Neural cell (in vitro differentiated cells): ENCODE measurements around the gene RASSF8.

Experiments used
- EP300 ChIP-seq: fragments of 450-650 bp; conservative IDR thresholded peaks from 2 replicates; pipeline ENCODE4 v1.6.1; 2014; ENCODE audit warnings: antibody characterized with exemption, mild to moderate bottlenecking, moderate library complexity; ENCODE audit not compliant: poor library complexity, severe bottlenecking
- TF ChIP-seq, protein P1 (sequence below): fragments of 450-650 bp; IDR thresholded peaks from 2 replicates; pipeline ENCODE4 v1.5.1; 2014; ENCODE audit warnings: antibody characterized with exemption, mild to moderate bottlenecking, moderate library complexity; ENCODE audit not compliant: poor library complexity, severe bottlenecking

- no peak for TF ChIP-seq EP300
- TF ChIP-seq, protein P1, sequence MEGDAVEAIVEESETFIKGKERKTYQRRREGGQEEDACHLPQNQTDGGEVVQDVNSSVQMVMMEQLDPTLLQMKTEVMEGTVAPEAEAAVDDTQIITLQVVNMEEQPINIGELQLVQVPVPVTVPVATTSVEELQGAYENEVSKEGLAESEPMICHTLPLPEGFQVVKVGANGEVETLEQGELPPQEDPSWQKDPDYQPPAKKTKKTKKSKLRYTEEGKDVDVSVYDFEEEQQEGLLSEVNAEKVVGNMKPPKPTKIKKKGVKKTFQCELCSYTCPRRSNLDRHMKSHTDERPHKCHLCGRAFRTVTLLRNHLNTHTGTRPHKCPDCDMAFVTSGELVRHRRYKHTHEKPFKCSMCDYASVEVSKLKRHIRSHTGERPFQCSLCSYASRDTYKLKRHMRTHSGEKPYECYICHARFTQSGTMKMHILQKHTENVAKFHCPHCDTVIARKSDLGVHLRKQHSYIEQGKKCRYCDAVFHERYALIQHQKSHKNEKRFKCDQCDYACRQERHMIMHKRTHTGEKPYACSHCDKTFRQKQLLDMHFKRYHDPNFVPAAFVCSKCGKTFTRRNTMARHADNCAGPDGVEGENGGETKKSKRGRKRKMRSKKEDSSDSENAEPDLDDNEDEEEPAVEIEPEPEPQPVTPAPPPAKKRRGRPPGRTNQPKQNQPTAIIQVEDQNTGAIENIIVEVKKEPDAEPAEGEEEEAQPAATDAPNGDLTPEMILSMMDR = no peak
Observed at GRCh38 chr12:25937096-25937495, 21.4 kb upstream of the RASSF8 start.
